Right kidney (tissue), 1 donor: ENCODE data around the gene B4GALT2.

Experiments used
- DNase-seq: peaks from one replicate; pipeline ENCODE4 v3.0.0-alpha.2; 2016

B4GALT2 gene

DNA sequence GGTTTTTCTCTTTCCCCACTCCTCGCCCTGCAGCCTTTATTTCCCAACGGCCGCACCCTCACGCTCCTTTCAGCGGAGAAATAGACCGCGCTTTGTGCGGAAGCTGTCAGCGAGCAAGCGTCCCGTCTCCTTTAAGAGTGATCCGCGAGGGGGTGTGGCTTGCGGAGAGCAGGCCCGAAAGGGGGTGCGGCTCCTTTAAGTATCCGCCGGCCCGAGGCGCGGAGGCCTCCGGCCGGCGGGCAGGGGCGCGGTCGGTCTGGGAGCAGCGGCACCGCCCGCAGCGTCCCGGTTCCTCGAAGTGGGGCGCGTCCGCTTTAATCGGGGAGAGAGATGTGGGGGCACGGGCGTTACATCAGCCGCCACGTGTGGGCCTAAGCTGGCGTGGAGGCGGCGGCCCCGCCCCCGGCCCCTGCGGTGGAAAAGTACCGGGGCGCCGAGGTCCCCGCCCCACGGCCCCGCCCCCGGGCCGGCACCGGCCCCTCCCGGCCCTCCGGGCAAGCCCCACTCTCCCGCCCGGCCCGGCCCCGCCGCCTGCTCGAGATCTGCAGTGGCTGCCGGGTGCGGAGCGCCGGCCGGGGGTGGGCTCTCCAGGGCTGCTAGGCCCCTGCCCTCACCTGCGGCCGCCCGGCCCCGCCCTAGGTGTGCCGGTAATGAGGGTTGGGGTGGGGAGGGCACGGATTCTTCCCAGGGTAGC, 51.0 kb downstream of the B4GALT2 start:
- DNase-seq, result peak; percentile 98

DNA sequence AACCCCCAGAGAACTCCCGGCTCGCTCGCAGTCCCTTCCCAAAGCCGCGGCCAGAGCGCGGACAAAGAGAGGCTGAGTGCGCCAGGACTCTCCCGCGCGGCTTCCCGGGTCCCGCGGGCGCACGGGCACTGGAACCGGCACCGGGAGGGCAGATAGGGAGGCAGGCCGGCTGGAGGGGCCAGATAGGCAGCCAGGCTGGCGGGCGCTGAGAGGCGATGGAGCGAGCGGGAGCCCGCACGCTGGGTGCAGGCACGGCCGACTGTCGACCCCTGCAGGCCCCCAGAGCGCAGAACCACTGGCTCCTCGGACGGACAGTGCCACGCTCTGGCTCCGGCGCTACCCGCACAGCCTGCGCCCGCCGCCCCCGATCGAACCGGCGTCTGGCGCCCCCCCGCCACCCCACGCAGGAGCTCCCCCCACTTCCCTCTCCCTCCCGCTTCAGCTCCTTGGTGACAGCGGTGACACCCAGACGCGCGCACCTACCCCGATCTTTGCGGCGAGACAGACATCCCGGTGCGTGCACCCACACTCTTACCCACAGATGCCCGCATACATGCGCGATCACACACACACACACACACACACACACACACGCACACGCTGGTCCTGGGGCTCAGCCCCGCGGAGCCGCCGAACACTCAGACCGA, 51.7 kb downstream of the B4GALT2 start:
- DNase-seq, result peak; percentile 85

DNA sequence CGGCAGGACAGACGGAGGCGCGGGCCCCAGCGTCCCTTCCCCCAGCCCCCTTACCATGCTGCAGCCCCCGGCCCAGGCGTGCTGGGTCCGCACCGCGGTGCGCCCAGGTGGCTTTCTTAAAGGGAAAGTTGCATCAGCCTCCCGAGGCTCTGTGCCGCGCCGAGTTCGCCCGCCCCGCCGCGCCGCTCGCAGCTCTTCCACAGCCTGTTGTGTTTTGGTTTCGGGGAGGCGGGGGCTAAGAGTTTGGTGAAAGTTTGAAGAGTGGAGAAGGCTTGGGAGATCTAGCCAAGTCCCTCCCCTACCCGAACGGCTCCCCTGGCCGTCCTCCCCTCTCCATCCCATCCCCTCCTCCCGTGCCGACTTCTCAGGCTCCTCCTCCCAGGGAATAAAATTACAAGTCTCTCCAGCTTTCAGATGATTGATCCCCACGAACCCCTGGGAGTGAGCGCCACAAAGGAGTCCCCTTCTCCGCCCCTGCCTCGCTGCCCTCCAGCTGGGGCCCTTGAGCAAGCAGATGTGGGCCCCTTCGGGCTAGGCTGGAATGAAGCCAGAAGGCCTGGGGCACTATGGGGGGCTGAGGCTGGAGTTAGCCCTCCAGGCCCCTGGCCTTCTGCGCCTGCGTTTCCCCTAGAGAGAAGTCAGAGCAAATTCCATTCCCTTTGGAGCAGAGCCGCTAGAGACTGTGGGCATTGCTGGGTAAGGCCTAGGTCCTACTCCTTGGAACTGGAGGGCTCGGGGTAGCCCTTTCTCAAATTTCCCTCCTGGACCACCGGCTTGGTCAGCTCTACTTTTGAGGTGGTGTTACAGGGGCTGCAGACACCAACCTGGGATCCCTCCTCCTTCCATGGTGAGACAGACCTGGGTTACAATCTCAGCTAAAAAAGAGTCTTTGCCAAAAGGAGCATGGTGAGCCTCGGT, 52.5 kb downstream of the B4GALT2 start, which contains the start of gene SLC6A9:
Gene SLC6A9, minus strand, starts transcription at position 211 of the 918 bp plus-strand sequence. CDS start 7,185 bp downstream, outside the sequence.
- peak; percentile 75 for DNase-seq

DNA sequence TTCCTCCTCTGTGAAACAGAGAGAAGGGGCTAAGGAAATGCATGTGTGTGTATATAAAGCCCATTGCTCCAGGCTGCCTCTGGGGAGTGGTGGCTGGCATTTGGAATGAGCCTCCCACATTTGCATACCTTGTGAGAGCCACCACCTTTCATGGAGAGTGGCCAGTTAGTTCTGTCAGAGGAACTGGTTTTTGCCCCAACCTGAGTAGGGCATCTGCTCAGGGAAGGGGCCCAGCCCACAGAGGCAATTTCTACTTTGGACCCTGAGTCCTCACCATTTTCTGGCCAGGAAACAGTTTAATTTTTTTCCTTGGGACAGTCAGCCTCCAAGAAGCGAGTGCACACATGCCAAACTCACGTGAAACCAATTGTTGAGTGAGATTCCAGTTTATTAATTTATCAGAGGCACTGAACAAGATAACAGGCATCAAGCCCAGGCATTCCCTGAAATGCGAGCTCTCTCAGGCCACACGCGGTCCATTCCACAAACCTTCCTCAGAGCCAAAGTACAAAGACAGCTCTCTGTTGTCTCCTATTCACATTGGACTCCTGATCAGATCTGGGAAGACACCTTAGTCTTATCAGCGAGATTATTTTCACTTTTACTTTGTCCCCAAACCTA, 53.3 kb downstream of the B4GALT2 start:
- DNase-seq, result no peak

DNA sequence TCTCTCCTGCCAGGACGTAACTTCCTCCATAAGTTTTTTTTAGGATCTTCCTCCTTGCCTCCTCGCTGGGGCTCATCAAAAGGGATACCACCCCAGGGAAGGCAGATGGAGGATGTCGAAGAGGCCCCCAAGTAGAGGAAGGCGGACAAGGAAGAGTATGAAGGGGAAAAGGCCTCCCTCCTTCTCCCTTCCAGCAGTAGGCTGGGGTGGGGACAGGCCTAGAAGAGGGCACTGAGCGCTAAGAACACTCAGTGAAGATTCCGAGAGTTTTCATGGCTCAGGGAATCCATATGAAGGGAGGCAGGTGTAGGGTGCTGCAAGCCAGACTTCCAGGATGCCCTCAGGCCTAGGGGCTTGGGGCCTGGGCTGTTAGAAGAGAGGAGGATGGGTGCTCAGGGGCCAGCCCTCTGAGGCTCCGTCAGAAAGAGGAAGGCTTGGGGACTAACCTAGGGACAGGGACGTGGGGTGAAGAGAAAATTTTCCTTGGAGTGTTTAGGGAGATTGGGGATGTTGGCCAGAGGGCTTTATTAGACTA, 54.1 kb downstream of the B4GALT2 start:
- DNase-seq, result no peak

DNA sequence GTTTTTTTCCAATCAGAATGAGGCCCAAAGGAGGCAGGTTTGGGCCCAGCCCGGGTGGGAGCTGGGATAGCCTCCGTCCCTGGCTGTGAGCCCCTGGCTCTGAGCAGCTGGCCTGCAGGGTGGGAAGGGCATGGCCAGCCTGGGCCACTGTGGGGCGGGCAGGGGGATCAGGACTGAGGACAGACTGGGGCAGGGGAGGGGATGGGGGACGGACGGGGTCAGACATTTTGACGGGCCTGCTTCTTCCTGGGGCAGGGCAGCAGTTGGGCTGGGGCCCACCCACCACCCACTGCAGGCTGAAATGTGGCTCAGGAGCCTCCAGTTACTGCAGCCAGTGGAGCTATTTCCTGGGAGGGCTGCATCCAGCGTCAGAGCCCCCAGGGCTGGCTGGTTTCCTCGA, 54.7 kb downstream of the B4GALT2 start:
- no peak for DNase-seq

DNA sequence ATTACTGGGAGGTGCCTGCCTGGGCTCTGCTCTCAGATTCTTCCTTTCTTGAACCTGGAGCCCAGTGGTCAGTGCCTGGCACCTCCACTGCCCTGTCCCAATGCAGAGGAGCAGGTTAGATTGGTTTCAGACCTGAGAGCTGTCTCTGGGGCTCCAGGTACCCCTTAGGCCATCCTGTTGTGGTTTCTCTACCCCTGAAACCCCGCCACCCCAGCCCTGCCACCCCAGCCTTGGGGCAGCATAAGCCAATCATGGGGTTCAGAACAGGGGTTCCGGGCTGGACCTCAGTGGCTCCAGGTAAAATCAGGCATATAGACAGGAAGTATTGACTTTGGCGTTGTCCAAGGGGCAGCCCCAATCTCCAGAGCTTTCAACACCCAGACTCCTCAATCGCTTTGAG, 55.4 kb downstream of the B4GALT2 start:
- DNase-seq, result no peak

DNA sequence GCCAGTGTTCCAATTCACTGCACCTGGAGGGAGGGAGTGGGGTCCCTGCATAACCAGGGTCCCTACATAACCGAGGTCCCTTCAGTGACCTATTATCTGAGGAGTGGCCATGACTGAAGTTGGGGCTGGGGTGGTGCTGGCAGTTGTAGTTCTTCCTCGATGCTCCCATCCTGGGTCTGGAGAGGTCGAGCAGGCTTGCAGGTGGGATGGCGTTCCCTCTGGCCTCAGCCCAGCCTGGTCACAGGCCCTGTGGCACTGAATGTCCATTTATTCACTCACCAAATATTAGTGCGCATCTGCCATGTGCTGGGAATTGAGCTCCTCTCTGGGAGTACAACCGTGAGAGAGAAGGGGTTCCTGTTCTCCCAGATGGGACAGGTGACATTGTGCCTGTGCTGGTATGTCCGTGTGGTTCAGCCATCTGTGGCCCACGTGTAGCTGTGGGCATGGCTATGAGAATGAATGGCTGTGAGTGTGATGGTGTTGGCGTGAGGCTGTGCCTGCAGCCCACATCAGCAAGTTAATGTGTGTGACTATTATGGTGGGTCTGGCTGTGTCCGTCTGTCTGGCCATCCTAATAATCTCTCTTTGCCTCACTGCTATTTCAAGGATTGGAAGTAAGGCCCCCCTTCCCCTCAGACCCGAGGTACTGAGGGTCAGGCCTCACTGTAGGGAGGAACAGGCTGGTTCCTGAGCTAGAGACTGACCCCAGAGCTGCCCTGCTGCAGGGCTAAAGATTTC, 56.1 kb downstream of the B4GALT2 start:
- no peak for DNase-seq

DNA sequence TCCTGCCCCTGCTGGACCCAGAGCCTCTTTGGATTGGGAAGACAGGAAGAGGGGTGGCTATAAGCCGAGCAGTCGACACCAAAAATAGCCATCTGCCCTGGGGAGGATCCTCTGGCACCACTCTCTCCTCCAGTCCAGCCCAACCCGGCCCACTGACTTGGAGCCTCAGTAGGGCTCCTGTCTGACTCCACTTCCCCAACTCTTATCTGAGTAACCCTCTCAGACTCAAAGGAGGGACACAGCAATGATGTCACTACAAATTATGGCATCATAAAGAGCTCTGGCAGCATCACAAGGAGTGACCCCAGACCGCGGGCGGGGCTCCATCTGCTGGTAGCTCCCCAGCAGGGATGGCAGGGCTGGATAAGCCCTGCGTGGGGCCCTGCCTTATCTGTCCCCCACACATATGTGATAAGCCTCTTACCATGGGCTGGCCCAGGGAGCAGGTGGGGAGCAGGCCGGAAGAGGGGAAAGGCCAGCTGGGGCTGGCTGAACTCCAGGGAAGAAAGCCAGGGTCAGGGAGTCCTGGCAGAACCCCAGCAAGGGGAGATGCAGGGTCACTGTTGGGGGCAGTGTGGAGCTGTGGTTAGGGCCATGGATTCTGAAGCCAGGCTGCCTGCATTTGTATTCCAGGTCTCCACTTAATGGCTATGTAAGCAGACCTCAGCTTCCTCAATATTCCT, 56.9 kb downstream of the B4GALT2 start:
- no peak for DNase-seq

DNA sequence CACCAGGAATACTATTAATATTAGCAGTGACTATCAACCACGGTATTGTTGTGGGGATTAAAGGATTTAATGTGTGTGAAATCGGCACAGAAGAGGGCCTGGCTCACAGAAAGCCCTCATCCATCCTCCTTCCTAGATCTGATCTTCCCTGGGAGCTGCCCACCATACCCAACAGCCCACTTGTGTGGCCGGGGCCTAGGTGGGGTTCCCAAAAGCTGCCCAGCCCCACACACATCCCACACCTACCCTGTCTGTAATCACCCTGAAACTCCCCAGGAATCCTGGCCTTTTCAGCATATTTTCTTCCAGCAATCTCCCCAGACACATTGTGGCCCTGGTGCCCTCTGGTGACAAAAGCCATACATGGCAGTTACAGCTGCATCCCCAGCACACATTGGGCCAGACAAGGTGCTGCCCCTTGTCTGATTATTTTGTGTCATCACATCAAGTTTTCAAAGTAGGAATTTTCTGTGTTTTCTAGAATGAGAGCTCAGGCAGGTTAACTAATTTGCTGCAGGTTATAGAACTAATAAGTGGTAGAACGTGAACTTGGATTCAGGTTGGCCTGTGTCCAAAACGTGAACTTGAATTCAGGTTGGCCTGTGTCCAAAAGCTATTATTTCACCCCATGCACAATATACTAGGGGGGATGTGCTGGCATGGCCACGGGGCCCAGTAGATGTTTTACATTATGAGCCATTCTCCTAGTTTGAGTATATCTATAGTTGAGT, 57.6 kb downstream of the B4GALT2 start:
- peak; percentile 59 for DNase-seq

DNA sequence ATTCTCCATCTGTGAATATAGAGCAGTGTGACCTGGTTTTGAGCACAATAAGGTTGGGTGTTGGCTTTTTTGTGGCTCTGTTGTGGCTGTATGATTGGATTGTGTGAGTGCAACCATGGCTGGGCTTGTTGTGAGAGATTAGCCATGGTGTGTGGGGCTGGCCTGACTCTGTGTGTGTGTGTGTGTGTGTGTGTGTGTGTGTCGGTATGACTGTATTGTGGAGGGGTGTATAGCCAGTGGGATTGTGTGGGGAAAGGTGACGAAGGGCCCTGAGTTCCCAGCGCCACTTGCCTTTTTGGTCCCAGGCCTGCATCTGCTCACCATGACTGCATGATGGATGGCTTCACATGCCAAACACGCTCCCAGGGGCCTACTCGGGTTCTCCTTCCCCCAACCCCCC, 58.1 kb downstream of the B4GALT2 start:
- DNase-seq, result peak; percentile 42

DNA sequence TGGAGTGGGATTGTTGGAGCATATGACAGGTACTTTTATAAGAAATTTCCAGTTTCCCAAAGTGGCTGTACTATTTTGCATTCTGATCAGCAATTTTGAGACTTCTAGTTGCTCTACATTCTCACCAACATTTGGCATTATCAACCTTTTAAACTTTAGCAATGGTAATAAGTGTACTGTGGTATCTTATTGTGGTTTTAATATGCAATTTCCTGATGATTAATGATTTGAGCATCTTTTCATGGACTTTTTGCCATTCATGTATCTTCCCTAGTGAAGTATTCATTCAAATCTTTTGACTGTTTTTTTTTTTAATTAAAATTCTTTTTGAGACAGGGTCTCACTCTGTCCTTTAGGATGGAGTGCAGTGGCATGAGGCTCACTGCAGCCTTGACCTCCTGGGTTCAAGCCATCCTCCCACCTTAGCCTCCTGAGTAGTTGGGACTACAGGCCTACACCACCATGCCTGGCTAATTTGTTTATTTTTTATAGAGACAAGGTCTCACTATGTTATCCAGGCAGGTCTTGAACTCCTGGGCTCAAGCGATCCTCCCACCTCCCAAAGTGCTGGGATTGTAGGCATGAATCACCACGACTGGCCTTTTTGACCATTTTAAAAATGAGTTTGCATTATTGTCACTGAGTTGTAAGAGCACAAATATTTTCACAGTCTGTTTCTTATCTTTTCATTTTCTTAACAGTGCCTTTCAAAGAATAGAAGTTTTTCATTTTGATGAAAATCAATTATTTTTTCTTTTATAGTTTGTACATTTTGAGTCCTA, 60.1 kb downstream of the B4GALT2 start:
- DNase-seq, result no peak

DNA sequence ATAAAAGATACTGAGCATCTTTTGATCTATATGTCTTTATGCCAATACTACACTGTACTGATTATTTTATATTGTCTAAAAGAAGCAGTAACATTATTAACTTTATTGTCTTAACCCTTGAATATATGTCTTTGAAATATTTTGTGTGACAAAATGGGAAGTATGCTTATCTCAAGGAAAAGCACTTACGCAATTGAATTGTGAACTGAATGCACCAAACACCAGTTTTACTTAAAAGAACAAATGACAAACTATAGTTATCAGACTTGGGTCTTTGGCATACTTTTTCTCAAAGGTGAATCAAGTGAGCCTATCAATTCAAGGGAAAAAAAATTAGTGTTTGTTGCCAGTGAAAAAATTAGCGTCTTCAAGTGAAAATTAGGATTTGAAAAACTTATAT, 61.4 kb downstream of the B4GALT2 start:
- DNase-seq, result no peak
